H1 (cell line): ENCODE data around the gene THADA.

Experiments used
- EP300 ChIP-seq, 2 experiments: IDR thresholded peaks; 1 replicate in 1 of 2; 2 replicates in 1 of 2; pipeline ENCODE4 v1.6.1; 2011 to 2012; ENCODE audit warnings: low read depth in 2 of 2, low read length in 2 of 2, mild to moderate bottlenecking in 2 of 2, borderline replicate concordance in 1 of 2, inconsistent platforms in 1 of 2, moderate library complexity in 1 of 2
- POLR2A ChIP-seq, 2 experiments: IDR thresholded peaks; 1 replicate in 1 of 2; 2 replicates in 1 of 2; pipeline ENCODE4 v1.6.1; 2011; ENCODE audit warnings: low read depth in 2 of 2, low read length in 2 of 2, mild to moderate bottlenecking in 2 of 2; ENCODE audit errors: control extremely low read depth in 1 of 2
- POLR2AphosphoS5 ChIP-seq: IDR thresholded peaks from 2 replicates; pipeline ENCODE4 v1.6.1; 2011; ENCODE audit warnings: low read depth, low read length
- SIN3A ChIP-seq, 2 experiments: IDR thresholded peaks in 1 of 2; conservative IDR thresholded peaks in 1 of 2; 2 replicates each; pipeline ENCODE4 v1.6.1; 2011 to 2012; ENCODE audit warnings: low read length in 2 of 2, improper control_type of control experiment in 1 of 2, low read depth in 1 of 2, mild to moderate bottlenecking in 1 of 2
- TF ChIP-seq, protein P1 (sequence below), 3 experiments: IDR thresholded peaks; 1 replicate in 2 of 3; 2 replicates in 1 of 3; pipeline versions ENCODE4 v1.5.1 to v1.6.1; 2011; ENCODE audit warnings: low read length in 3 of 3, mild to moderate bottlenecking in 3 of 3, inconsistent platforms in 2 of 3, low read depth in 1 of 3, moderate library complexity in 1 of 3; ENCODE audit not compliant: insufficient read depth in 1 of 3; ENCODE audit errors: control extremely low read depth in 1 of 3

- TF ChIP-seq POLR2A (IDR thresholded peaks at IDR 0.05; ENCODE audit: control extremely low read depth in 1 of 2, low read depth in 2 of 2, low read length in 2 of 2) (no peak), POLR2AphosphoS5 (no peak), EP300 (IDR thresholded peaks at IDR 0.05; ENCODE audit: borderline replicate concordance in 1 of 2, low read depth in 2 of 2, low read length in 2 of 2) (no peak), SIN3A (conservative IDR thresholded peaks at IDR 0.05 in 1 of 2, IDR thresholded peaks at IDR 0.05 in 1 of 2; ENCODE audit: low read depth in 1 of 2, low read length in 2 of 2) (no peak)
- TF ChIP-seq, protein P1, sequence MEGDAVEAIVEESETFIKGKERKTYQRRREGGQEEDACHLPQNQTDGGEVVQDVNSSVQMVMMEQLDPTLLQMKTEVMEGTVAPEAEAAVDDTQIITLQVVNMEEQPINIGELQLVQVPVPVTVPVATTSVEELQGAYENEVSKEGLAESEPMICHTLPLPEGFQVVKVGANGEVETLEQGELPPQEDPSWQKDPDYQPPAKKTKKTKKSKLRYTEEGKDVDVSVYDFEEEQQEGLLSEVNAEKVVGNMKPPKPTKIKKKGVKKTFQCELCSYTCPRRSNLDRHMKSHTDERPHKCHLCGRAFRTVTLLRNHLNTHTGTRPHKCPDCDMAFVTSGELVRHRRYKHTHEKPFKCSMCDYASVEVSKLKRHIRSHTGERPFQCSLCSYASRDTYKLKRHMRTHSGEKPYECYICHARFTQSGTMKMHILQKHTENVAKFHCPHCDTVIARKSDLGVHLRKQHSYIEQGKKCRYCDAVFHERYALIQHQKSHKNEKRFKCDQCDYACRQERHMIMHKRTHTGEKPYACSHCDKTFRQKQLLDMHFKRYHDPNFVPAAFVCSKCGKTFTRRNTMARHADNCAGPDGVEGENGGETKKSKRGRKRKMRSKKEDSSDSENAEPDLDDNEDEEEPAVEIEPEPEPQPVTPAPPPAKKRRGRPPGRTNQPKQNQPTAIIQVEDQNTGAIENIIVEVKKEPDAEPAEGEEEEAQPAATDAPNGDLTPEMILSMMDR (IDR thresholded peaks at IDR 0.05; ENCODE audit: control extremely low read depth in 1 of 3, insufficient read depth in 1 of 3, low read depth in 1 of 3, low read length in 3 of 3) = no peak
These were observed 322.3 kb downstream of the THADA start for GRCh38 chr2:43273529-43273928.
